AG08395 (cell line): ENCODE data around the gene CBX6.

ENCODE experiments used
- DNase-seq: peaks from one replicate; pipeline ENCODE4 v3.0.0; 2012; ENCODE audit warnings: mixed read lengths, low spot score

Gene CBX6

DNA sequence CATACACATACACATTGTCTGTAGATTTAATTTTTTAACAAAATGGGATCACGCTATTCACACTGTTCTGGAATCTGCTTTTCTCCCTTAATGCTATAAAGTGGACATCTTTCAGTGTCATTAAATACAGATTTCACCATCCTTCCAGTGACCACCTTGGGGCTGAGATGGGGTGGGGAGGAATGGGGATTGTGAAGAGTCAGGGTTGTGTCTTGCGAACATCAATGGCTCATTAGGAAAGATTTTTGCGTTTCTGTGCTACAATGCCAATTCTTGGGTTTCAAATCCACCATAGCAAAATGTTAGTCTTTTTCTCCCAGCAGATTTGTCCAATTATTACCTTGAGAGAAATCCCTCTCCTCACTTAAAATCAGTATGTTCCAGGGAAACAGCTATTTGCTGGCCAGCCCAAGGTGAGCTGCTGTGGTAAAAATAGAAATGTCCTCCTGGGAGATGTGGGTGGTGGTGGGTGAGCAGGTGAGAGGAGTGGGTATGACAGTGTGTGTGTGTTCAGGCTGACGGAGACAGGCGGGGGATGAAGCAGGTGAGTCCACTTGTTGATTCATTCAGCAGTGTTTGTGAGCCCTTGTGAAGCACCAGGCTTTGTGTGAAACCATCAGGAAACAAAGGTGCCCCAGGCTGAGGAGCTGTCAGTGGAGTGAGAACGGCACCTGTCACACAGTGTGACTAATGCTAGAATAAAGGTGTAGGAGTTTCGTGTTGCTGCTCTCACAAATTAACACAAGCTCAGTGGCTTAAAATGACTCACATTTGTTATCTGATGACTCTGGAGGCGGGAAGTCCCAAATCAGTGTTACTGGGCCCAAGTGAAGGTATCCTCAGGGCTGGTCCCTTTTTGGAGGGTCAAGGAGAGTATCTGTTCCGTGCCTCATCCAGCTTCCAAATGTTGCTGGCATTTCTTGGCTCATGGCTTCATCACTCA, 1.7 kb upstream of the CBX6 start:
- DNase-seq: no peak

DNA sequence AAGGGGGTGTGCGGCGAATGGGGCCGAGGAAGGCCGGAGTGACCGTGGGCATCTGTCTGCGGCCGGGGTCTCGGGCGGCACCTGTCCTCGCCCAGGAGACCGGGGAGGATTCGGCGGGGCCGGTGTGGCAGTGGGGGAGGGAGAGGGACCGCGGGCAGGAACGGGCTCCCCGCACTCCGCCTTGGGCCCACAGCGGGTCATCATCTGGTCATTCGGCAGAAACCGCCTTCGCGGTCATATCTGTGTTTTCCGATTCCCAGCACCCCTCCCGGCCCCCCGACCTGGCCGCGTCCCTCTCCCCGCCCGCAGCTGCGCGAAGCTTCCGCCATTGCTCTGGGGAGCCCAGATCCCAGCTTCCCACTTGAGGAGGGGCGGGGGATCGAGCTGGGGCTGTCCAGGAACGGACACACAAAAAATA, 824 bp upstream of the CBX6 start:
- DNase-seq: peak; percentile 51

DNA sequence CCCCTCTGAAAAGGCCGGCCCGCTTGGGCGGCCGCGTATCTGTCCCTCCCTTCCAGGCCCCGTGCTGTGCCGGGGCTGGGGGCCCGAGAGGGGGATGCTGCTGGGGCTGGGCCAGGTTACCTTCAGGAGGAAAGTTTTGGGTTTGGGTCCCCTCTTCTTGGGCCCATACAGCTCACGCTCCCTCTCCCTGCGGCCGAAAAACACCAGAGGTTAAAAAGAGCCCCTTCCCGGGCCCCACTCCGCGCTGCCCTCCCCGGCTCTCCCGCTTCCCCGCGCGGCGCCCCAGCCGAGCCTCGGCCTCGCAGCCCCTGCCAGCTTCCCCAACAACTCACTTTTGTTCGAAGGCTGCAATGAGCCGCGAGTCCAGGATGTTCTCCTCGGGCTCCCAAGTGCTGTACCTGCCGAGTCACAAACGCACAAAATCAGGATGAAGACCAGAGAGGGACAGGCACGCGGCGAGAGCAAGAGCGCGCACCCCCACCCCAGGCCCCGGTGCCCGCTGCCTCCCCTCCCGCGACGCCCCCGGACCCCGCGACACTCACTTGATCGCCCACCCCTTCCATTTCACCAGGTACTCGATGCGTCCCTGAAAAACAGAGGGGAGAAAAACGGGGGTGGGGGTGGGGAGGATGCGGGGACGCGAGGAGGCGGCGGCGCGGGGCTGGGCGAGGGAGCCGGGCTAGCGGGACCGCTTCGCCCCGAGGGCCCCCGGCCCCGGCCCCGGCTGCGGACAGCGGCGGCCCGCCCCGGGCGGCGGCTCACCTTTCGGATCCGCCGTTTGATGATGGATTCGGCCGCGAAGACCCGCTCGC, 450 bp downstream of the CBX6 start:
- no peak for DNase-seq

DNA sequence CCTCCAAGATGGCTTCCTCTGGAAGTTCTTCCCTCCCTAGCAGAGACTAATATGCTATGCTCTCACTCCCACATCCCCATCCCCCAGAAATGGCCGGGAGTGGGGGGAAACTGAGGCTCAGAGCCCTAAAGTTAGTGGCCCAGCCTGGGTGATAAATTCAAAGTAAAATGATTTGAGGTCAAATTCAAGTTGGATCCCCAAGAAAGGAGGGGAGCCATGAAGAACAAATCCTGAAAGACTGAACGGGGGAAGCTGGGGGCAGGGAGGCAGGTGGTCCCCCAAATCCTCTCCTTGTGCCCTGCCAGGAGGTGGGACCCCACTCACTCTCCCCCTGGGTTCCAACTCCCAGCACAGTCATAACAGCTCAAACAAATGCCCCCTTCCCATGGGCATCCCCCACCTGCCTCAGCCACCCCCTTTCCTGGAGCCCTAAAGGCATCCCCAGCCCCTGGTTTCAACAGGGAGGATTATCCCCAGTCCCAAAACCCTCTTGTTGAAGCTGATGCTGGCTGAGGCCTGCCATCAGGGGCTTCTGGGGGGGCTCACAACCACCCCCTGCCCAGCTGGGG, 1.1 kb downstream of the CBX6 start:
- DNase-seq: no peak

DNA sequence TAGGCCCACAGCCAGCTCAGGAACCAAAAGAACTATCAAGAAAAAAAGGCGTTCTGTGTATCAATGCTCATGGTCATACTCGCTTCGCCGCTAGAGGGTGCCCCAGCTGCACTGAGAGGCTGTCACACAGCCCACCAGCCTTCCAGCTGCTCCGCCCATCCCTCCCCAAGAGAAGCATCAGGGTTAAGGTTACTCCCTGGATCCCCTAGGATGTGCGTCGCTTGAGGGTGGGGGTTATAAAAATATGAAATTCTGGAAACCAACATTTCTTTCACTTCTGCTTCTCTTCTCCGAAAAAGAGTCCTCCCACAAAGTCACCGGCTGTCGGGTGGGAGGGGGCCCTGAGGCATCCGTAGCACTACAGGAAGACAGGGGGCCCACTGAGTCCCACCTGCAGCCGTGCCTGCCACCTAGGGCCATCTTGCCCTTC, 1.7 kb downstream of the CBX6 start:
- peak; percentile 83 for DNase-seq

GRCh38 chr22:38869663-38870062, 2.4 kb downstream of the CBX6 start:
- no peak for DNase-seq

DNA sequence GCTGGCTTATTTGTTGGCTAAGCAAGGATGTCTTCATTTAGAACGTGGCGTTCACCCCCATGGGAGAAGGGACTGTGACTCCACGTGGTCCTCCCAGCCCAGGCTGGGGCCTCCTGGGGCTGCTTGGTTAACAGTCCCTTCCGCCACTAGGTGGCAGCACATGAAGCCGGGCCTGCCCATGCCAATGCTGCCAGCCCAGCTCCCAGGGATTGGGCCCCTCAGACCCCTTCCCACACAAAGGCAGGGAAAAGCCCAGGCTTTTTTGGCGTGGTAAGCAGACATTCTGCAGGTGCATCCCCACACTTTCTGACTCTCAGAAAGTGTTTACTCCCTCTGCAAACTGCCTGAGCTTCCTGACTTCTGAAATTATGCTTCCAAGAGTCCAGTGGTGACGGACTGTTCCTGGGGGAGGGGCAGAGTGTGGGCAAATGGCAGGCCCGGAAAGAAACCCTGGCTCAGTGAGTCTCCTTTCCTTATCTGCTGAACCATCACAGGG, 3.1 kb downstream of the CBX6 start:
- DNase-seq: peak; percentile 87

- no peak for DNase-seq
Measured at GRCh38 chr22:38868286-38868721, 3.7 kb downstream of the CBX6 start.

GRCh38 chr22:38867471-38868285, 4.3 kb downstream of the CBX6 start:
- DNase-seq: no peak

GRCh38 chr22:38867124-38867455, 4.9 kb downstream of the CBX6 start:
- no peak for DNase-seq

GRCh38 chr22:38866399-38867123, 5.5 kb downstream of the CBX6 start:
- no peak for DNase-seq

DNA sequence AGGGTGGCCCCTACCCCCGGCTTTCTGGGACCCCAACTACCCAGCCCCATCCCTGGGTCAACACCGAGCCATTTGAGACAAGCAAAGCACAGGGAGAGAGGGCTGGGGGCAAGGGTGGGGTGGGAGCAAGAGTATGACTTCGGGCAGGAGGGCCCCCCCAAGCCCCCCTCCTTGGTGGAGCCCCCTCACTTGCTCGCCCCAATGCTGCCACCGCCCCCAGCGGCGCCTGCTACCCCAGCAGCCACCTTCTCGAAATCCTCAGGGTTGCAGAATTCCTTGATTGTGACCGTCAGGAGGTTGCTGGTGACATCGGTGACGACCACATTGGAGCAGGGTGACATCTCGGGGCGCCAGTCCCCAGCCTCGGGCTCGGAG, 6.0 kb downstream of the CBX6 start:
- no peak for DNase-seq

- no peak for DNase-seq
Measured at GRCh38 chr22:38865201-38866023, 6.6 kb downstream of the CBX6 start.

- DNase-seq: no peak
Measured at GRCh38 chr22:38864361-38865191, 7.4 kb downstream of the CBX6 start.

GRCh38 chr22:38863531-38864131, 8.4 kb downstream of the CBX6 start:
- no peak for DNase-seq

DNA sequence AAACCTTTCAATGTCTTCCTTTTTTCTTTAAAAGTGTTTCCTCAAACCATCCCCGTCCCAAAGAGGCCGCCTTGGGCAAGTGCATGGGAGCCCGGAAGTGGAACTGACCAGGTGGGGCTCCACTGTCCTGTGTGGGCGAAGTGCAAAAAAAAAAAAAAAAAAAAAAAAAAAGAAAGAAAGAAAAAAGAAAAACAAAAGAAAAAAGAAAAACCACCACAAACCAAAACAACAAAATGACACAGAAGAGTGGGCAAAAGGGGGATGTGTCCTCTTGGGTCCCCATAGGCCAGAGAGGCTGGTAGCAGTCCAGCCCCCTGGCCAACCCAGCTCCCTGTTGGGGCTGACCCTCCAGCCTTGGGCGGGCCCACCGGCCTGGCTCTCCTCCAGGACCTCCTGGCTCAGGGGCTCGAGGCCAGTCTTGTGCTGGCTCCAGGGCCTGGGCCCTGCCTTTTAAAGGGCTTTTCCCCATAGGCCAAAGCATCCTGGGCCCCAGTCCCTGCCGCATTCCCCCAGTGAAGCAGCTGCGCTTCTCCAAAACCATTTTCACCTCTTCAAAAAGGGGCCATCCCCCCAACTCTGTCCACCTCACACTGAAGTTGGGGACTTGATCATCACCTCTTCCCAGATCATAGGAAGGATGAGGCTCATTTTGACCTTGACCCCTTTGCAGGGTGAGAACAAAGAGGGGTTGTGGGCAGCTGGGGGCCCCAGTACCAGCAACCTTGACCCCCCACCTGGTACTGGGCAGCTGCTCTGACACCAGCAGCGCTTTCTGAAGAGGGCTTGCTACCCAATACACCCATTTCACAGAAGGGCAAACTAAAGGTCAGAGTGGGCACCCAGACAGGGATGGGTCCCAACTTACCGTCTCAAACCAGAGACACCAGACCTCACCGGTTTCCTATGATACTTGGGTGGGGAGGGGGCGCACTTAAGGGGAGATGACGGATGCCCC, 9.4 kb downstream of the CBX6 start:
- DNase-seq: no peak

GRCh38 chr22:38861927-38862326, 10.1 kb downstream of the CBX6 start:
- DNase-seq: no peak
